Stimulated activated CD8-positive, alpha-beta memory T cell treated with anti-CD3 and anti-CD28 coated beads, Interleukin-12 subunit alpha, Interleukin-12 subunit beta, amount 100 ng/mL, for 4 hours (primary cell): ENCODE data around the gene ORAI1.
A peak's percentile ranks its signal among the peaks of the same experiment; 100 is the strongest.
"Not testable (repeated sequence)": the region's sequence is repeated elsewhere in the genome, so short reads cannot be mapped to it uniquely, and the experiment has no call there.

Source experiments
- DNase-seq: peaks from one replicate; pipeline ENCODE4 v3.0.0-alpha.2; 2020; ENCODE audit warnings: low read depth

Gene ORAI1

GRCh38 chr12:121603581-121603980 lies 22.7 kb upstream of the ORAI1 start:
- DNase-seq: no peak

DNA sequence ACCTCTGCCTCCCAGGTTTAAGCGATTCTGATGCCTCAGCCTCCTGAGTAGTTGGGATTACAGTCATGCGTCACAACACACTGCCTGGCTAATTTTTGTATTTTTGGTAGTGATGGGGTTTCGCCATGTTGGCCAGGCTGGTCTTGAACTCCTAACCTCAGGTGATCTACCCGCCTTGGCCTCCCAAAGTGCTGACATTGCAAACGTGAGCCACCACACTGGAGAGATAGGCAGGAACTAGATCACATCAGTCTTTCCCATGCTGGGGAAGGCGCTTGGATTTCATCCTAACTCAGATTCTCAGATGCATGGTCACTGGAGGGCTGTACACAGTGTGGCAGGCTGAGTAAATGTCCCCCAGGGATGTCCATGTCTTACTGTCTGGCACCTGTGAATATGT lies 18.0 kb upstream of the ORAI1 start:
- no peak for DNase-seq

- DNase-seq: no peak
Measured at GRCh38 chr12:121610239-121611149, 15.8 kb upstream of the ORAI1 start.

DNA sequence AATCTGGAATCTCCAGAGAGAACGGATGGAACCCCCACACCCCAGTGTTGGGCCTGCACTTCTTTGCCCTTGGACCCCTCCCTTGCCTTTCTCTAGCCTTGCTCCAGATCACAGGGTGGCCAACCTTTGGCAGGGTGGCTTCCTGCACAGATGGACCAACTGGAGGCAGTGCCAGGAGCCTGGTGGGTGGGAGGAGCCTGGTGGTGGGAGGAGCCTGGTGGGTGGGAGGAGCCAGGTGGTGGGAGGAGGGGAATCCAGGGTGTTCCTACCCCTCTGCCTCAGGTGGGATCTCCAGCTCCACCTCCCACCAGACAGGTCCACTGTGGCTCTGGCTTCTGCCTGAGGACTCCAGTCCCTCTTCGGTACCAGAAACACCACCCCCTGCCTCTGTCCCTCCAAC lies 15.0 kb upstream of the ORAI1 start:
- no peak for DNase-seq

- DNase-seq: no peak
Measured at GRCh38 chr12:121613462-121613861, 12.9 kb upstream of the ORAI1 start.

DNA sequence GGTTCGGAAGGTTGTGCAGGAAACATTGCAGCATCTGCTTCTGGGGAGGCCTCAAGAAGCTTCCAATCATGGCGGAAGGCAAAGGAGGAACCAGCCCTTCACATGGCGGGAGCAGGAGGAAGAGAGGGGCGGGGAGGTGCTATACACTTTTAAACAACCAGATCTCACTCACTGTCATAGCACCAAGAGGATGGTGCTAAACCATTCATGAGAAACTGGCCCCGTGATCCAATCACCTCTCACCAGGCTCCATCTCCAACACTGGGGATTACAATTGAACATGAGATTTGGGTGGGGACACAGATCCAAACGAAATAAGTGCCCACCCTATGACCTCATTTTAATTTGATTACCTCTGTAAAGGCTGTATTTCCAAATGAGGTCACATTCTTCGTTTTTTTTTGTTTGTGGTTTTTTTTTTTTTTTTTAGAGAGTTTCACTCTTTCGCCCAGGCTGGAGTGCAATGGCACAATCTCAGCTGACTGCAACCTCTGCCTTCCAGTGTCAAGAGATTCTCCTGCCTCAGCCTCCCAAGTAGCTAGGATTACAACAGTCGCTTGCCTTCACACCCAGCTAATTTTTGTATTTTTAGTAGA lies 11.4 kb upstream of the ORAI1 start:
- no peak for DNase-seq

- DNase-seq: no peak
Measured at GRCh38 chr12:121618659-121619233, 7.6 kb upstream of the ORAI1 start.

GRCh38 chr12:121620333-121620891 lies 5.9 kb upstream of the ORAI1 start:
- no peak for DNase-seq

GRCh38 chr12:121626853-121627640 lies 717 bp downstream of the ORAI1 start:
- DNase-seq: peak; percentile 85

GRCh38 chr12:121628037-121628436 lies 1.7 kb downstream of the ORAI1 start:
- DNase-seq: no peak

DNA sequence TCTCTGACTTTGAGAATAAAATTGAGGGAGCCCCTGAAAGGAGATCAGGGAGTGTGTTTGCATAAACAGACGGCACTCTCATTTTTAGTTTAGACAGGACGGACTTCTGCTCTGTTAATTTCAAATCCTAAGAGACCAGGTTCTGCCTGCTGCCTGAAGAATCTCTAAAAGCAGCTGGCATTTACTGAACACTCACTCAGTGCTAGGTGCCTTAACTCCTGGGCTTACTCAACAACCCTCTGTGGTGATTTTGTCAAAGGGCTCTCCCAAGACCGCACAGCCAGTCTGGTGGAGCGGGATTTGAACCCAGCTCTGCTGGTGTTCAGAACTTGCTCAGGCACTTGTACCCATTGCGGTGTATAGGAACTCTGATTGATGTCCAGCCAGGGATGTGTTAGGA lies 2.2 kb downstream of the ORAI1 start:
- no peak for DNase-seq

GRCh38 chr12:121630791-121631355 lies 4.5 kb downstream of the ORAI1 start:
- DNase-seq: no peak

DNA sequence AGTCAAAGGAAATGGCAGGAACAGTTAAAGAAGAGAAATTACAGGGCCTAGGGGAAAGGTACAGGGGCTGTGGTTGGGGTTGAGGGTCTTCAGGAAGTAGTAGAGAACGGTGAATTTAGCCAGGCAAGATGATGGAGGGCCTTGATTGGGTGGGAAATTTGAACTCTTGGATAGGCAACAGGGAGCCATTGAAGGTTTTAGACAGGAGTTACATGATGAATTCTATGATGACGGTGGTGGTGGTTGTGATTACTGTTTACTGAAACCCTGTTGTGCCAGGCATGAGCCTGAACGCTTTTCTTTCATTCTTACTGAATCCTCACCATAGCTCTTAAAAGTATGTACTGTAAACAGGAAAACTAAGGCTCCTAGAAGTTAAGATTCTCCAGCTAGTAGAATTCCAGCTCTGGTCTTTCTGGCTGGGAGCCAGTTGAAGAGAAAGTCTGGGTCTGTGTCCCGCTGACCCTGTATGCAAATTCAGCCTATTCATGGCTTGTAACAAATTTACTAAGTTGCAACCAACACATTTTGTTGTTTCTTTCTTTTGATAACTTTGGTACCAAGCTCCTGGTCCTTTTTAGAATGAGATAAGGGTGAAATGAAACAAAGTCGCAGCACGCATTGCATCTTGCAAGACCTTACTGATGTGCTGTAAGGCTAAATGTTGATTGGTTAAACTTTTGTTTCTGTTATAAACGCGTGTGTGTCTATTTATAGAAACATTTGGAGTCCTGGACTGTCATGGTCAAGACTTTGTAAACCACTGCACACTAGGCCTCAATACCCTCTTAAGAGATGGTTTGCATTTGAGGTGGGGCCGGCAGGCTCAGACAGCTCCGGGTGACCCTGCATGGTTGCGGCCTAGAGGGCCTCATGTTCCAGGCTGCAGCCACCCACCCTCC lies 6.0 kb downstream of the ORAI1 start:
- DNase-seq: no peak

GRCh38 chr12:121633833-121634196 lies 7.5 kb downstream of the ORAI1 start:
- DNase-seq: not testable (repeated sequence)

DNA sequence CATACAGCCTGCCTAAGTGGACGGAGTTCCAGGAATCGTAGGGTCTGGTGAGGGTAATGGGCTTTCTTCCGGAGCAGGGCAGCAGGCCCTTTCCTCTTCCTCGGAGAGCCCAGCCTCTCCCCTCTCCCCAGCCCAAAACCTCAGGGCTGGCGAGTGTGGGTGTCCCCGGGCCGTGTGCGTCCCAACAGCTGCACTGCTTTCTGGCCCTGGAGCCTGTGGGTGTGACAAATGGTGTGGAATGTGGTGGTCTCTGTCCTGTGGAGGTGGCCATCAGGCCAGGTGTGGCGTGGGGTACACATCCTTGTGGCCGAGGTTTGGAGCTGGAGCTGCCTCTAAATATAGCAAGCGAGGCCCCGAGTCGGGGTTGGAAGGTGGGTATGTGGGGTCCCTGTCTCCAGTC lies 8.5 kb downstream of the ORAI1 start:
- DNase-seq: no peak

GRCh38 chr12:121637231-121637914 lies 11.0 kb downstream of the ORAI1 start:
- DNase-seq: peak; percentile 34

DNA sequence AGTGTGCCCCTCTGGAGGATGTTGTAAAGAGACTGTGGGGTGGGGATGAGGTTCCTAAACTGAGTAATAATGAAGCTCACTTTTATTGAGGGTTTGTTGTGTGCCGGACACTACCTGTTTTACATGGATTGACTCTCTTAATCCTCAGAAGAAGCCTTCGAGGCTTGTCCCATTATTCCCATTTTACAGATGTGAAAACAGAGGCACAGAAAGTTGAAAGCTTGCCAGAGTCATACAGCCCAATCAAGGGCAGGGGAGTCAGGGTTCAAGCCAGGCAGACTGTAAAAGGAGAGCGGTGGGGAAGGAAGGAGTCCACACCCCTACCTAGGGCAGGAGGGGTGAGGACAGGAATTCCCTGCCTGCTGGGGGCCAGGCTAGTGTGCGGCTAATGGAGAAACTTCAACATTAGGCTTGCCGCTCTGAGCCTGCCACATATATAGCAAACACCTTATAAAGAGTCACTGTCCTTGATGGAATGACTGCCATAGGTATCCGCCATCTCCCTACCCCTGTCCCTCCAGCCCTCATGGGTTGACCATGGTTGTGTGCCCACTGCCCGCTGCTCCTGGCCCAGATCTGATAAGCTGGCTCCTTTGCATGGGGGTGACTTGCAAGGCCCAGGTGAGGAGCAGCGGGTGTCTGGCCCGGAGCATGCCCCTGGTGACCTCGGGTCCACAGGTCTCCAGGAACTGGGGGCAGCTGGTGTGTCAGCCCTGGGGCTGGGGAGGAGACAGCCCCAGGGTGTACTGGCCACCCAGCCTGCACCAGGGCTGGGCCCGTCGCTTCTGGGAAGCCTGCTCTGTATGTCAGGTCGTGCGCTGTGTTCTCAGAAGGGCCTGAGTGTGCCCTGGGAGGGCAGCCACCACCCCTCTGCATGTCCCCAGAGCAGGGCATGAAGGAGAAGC lies 12.2 kb downstream of the ORAI1 start:
- DNase-seq: no peak

GRCh38 chr12:121641343-121641630 lies 15.0 kb downstream of the ORAI1 start:
- DNase-seq: no peak

GRCh38 chr12:121648458-121649028 lies 22.2 kb downstream of the ORAI1 start:
- no peak for DNase-seq
